Activated CD4-positive, alpha-beta T cell treated with anti-CD3 and anti-CD28 coated beads, Interleukin-2, Interleukin-6, amounts not matched to agents 100 ng/mL and 50 ng/mL, durations not matched to agents 16 hours and 8 hours (primary cell): ENCODE measurements around the gene MAPT.
A peak's percentile ranks its signal among the peaks of the same experiment; 100 is the strongest.
"Not testable (repeated sequence)": the region's sequence is repeated elsewhere in the genome, so short reads cannot be mapped to it uniquely, and the experiment has no call there.

Source experiments
- DNase-seq: peaks from one replicate; pipeline ENCODE4 v3.0.0-alpha.2; 2020

The MAPT gene

GRCh38 chr17:45931677-45932076 lies 37.3 kb downstream of the MAPT start:
- no peak for DNase-seq

GRCh38 chr17:45934044-45934979 lies 40.0 kb downstream of the MAPT start:
- DNase-seq: no peak

DNA sequence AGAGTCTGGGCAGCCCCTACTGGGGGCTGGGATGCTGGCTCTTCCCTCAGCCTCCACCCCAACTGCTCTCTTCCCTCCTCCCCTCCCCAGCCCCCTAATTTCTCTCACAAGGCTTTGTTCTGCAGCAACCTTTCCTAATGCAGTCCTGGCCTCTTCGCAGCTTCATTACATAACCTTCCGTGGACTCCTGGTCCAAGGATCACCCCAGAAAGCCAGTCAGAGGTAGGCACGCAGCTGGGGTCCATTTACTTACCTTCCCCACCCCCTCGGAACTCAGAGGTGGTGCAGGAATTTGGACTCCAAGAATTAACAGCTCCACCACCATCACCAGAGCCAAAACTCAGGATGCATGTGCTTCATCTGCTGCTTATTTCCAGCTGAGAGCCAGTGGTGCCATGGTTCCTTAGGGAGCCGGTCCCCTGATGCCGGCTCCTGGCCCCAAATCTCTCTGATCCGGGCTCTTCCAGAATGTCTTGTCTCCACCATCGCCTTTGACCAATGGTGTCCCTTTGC lies 40.9 kb downstream of the MAPT start:
- no peak for DNase-seq

DNA sequence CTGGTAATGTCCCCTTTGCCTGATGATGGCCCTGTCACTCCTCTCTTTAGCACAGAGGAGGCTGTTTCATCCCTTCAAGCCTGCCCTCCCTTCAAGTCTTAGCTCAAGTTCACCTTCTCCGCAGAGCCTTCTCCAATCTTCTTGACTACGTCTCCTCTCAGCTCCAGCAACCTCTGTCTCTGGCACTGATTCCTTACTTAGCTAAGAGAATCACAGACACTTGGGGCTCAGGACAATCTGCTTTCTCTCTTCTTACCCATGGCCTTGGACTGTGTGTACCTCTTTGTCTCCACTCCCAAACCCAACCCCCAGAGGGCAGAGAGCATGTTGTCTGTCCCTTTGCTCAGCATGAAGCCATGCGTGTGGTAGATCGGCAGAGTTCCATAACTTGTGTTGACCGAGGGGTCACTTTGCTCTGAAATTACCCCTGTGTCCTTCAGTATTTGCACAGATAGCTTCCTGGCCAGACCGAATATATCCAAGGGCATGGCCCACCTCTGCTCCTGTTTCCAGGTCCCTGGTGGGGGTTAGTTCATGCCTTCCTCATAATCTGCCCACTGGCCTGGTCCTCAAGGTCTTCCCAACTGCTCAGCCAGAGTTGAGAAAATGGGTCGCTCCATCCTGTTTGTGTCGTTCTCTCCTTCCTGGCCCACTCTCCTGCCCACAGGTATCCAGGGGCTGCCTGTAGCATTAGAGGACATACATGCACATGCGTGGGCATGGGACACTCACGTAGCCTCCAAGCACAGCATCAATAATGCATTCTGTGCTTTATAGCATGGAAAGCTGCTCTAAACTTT lies 41.6 kb downstream of the MAPT start:
- no peak for DNase-seq

DNA sequence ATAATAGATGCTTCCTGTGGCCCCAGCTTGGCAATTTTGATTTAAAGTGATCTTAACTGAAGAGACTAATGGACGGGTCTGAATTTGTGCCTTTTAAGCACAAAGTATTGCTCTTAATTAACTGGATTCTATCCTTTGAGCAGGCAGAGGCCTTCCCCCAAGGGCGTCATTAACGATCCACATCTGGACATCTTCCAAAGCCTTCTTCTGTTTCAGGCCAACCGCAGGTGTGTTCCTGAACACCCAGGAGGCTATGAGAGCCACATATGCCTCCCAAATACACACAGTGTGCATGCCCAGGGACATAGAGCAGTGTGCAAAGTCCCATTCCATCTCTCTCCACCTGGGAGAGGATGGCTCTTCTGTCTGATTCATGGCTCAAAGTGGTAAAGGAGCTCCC lies 42.3 kb downstream of the MAPT start:
- no peak for DNase-seq

DNA sequence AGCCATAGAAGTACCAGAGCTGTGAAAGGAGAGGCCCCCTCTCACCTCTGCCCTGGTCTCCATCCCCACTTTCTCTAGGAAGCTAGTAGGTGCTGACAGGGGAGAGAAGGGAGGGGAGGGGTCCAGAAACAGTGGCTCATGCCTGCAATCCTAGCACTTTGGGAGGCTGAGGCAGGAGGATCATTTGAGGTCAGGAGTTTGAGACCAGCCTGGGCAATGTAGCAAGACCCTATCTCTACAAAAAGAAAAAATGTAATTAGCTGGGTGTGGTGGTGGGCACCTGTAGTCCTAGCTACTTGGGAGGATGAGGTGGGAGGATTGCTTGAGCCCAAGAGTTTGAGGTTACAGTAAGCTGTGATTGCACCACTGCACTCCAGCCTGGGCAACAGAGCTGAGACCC lies 42.8 kb downstream of the MAPT start:
- not testable (repeated sequence) for DNase-seq

DNA sequence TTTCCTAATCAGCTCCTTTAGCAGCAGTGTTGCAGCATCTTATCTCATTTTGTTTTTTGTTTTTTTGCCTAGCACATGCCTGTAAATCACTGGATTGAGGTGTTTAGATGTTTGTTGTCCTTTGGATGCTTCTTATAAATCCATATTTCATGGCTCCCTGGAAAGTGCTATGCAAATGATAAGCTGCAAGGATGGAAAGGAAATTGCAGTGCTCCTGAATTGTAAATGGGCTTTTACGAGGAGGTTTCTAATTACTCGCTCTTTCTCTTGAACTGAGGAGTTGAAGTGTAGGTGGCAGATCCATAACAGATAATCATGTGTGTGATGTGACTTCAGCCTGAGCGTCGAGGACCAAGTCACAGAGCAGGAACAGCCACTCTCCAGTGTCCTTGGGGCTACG lies 45.0 kb downstream of the MAPT start:
- no peak for DNase-seq

DNA sequence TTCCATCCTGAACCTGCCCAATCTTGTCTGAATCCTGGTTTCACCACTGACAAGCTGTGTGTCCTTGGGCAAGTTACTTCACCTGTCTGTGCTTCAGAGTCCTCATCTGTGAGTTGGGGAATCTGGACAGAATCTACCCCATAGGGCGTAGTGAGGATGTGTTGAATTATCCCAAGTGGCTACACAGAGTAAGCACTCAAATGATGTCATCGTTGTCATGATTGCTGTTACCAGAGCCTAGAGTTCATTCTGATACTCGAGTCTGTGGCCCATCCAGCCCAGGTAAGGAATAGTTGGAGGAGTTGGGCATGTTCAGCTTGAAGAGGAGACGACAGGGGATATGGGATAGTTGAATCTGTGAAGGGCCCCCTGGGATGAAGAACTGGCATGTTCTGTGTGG lies 45.9 kb downstream of the MAPT start:
- DNase-seq: no peak

- DNase-seq: no peak
Measured at GRCh38 chr17:45940826-45941225, 46.5 kb downstream of the MAPT start.

DNA sequence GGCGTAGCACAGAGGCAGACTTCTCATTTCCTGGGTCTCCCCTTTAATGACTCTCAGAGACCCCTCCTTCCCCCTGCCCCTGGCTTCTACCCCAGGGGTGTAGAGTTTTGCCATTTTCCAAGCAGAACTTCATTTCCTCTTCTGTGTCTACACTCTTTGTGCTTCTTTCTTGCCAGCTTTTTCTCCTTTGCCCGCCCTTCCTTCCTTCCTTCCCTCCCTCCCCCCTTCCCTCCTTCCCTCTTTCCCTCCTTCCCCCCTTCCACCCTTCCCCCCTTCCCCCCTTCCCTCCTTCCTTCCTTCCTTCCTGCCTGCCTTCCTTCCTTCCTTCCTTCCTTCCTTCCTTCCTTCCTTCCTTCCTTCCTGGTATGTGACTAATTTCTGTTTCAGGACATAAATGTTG lies 47.0 kb downstream of the MAPT start:
- no peak for DNase-seq

- DNase-seq: no peak
Measured at GRCh38 chr17:45942284-45942683, 47.9 kb downstream of the MAPT start.

GRCh38 chr17:45946841-45947256 lies 52.5 kb downstream of the MAPT start:
- no peak for DNase-seq

DNA sequence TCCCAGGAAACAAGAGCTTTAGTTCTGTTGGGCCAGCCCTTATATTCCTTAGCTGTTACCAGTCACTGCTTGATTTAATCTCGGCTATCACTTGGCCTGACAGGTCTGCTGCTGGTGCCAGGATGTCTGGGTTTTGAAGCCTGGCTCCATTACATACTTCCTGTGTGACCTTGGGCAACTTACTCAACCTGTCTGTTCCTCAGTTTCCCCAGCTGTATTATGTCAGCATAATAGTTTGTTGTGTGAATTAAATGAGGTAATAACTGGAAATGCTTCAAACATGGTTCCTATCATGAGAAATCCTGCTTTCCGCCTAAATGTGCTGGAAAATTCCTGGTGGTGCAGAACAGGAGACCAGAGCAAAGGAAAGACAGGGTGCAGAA lies 54.1 kb downstream of the MAPT start:
- no peak for DNase-seq

DNA sequence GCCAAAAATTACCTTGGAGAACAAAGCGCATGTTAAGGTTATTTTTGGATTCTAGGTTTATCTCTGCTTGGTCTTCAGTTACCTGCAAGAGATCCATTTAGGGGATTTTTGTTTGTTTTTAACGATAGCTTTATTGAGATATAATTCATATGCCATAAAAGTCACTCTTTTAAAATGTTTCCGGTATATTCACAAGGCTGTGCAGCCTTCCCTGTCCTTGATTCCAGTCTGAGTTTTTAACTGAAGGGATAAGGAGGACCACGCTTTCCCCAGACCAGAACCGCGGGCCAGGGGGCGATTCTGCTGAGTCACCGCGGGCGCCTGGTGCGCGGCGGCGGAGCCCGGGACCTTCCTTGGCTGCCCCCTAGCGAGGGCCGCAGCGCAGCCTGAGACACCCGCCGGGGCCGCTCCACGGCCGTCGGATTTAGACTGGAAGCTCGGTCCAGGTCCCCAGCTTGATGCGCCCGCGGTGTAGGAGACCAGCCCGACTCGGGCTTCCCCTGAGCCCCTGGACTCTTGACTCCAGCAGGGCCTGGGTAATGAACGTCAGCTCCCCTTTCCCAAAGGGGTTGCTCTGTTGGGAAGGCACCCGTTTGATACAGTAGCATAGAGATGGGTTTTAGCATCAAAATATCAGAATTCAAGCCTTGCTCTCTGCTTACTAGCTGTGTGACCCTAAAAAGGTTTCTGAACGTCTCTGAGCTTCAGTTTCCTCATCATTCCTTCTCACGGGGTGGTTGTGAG lies 54.7 kb downstream of the MAPT start:
- DNase-seq: peak; percentile 81

DNA sequence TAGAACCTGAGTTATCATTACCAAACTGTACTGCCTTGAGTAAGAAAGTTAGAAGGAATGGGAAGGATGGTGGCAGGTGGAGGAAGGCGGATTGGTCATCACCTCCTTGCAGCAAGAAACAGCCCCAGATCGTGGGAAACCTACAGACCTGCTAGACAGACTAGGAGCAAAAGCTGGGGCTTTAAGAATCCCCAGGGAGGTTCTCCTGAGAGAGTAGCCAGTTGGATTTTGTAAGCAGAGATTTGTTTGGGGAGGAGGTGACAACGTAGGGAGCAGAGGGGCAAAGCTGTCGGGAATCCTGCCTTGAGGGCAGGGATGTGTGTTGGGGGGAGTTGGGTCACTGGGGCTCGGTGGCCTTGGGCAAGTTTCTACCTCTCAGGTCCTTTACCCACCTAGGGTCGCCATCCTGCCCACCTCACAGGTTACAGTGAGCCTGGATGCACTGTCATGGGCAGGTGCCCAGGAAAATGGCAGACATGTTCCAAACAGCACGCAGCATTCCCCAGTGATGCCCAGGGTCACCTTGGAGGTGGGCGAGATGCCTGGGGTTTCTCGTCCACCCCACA lies 55.5 kb downstream of the MAPT start:
- no peak for DNase-seq

DNA sequence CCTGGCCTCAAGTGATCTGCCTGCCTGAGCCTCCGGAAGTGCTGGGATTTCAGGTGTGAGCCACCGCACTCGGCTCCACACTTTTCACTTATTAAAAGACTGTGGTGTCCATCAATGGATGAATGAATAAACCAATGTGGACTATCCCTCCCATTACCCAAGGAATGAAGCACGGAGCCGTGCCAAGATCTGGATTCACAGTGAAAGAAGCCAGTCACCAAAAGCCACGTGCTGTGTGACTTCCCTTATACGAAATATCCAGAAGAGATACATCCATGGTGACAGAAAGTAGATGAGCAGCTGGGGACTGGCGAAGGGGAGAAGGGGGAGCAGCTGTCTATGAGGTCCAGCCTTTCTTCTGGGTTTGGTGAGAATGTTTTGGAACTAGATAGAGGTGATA lies 56.5 kb downstream of the MAPT start:
- no peak for DNase-seq

DNA sequence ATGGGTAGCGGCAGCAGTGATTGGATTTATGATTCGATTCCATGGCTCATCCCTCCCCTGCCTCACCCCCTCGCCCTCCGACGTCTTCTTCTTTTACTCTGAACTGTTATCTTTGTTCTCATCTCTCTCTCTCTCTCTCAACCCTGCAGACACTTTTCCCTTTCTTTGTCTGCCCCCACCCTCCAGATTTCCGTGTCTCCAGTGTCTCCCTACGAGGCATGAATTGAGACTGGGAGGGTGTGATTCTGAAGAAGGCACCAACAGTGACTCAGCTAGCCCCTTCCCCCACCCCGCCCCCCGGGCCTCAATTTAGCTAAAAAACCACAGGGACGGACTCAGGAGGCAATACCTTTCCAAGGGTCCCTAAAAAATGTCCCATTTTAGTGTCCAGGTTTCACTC lies 57.0 kb downstream of the MAPT start:
- no peak for DNase-seq

DNA sequence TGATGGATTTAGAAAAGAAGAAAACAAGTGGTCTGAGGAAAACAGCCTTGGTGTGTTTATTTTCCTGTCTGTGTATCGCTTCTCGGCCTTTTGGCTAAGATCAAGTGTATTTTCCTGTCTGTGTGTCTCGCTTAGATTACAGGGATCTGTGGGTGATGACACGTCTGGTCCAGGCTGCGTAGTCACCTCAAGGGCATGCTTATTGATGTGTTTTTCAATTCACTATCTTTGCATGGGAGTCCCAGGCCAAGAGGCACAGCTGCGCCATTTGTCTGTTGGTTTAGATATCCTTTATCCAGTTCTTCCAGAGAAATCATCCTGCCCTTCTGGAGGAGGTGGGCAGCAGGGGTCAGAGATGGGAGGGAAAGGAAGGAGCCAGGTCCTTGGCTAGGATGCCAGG lies 57.6 kb downstream of the MAPT start:
- DNase-seq: no peak

- DNase-seq: no peak
Measured at GRCh38 chr17:45952814-45953320, 58.5 kb downstream of the MAPT start.

DNA sequence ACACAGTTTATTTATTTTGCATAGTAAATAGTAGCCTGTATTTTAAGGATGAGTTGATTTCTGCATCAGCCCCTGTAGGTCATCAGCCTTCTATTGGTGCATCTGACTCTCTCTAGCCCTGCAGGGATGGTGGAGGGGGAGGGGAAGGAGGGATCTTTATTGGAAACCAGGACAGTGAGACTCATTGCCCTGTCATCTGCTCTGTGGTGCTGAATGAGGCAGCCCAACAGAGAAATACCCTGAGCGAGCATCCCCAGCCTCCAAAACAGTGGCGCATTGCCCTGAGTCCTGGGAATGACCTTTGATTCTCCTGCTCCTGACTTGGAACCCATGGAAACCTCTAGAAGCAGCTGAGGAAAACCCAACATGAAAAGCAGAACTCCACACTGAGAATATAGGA lies 59.2 kb downstream of the MAPT start:
- no peak for DNase-seq

GRCh38 chr17:45954914-45955313 lies 60.6 kb downstream of the MAPT start:
- DNase-seq: no peak

GRCh38 chr17:45955326-45955725 lies 61.0 kb downstream of the MAPT start:
- no peak for DNase-seq

- no peak for DNase-seq
Measured at GRCh38 chr17:45956090-45956489, 61.7 kb downstream of the MAPT start.
